Measurements from ENCODE around the gene LPO. TPM values are rescaled to one million over a fixed set of nuclear protein-coding genes. Genes with fewer than 3 reads are reported as not detected.
A peak's percentile ranks its signal among the peaks of the same experiment; 100 is the strongest.

Gene LPO
- not detected for total RNA-seq
- polyA plus RNA-seq: under 1 TPM in 1 of 3 donors, not detected in 2; 0.10 TPM
- long read RNA-seq, donor 1: 0 reads
- long read RNA-seq, donor 2: 0 reads
- long read RNA-seq, donor 3: 0 reads
- long read RNA-seq, donor 4: 0 reads
- long read RNA-seq, donor 5: 0 reads
- long read RNA-seq, donor 6: 0 reads
- long read RNA-seq, donor 7: 0 reads
- long read RNA-seq, donor 8: 0 reads
- long read RNA-seq, donor 9: 0 reads
- long read RNA-seq, donor 10: 0 reads

DNA sequence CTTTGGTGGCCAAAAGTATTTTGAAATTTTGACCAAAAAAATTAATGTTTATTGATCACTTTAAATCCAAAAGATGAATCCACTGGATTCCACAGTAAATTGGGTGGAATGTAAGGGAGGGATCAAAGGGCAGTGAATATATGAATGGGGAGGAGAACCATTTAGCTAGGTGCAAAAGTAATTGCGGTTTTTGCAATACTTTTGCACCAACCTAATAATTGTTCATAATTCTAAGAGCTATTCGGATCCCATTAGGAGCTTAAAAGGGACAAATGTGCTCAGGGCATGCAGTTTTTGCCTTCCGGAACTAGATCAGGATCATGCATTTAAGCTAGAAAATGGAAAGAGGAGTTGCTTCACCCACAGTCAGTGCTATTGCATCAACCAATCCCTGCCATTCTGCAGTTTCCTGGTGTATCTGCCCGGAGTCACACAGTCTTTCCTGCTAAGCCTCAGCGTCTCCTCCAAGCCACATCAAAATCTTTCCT, at the start of gene LPO:
Gene LPO, plus strand, starts transcription at position 438 of the 488 bp plus-strand sequence. CDS start 4,396 bp downstream, outside the sequence.
- intact Hi-C loops (cut with DNase I; ENCODE audit: low total_unique reads): no loop called here
- TF ChIP-seq POLR2A (IDR thresholded peaks at IDR 0.05): no peak
- no peak for TF ChIP-seq POLR2AphosphoS5 (IDR thresholded peaks at IDR 0.05)
- no peak for TF ChIP-seq CTCF (IDR thresholded peaks at IDR 0.05)
- no peak for TF ChIP-seq EP300 (IDR thresholded peaks at IDR 0.05)

GRCh38 chr17:58189436-58190146, 48.8 kb upstream of the LPO start:
- H3K27ac ChIP-seq: no peak overlapping the region
- intact Hi-C loops (cut with DNase I; ENCODE audit: low total_unique reads): no loop called here
- peak in 1 of 2 donors; percentile 33 for DNase-seq
- H3K4me3 ChIP-seq: no peak overlapping the region
- WGBS, 5 donors: 43 to 63% (median 59%) methylated on average over 8 to 11 of the region's 11 CpGs
- H3K36me3 ChIP-seq: no peaks in the 10 kb centered on the region
- TF ChIP-seq EP300 (IDR thresholded peaks at IDR 0.05) (no peak), CTCF (IDR thresholded peaks at IDR 0.05) (no peak), POLR2AphosphoS5 (IDR thresholded peaks at IDR 0.05) (no peak), POLR2A (IDR thresholded peaks at IDR 0.05) (no peak)
- peaks cover 0 to 76% (median 0%) of the 10 kb centered on the region in 3 donors for H3K27me3 ChIP-seq
- H3K9me3 ChIP-seq: no peaks in the 10 kb centered on the region
- H3K4me1 ChIP-seq: no peaks in the 10 kb centered on the region

More for the DNA sequence above, at the start of gene LPO:
- Histone ChIP-seq H3K36me3 (no peaks in the 10 kb centered on the region), H3K4me3 (no peak within 1 kb of the TSS), H3K4me1 (no peaks in the 10 kb centered on the region), H3K9me3 (no peaks in the 10 kb centered on the region), H3K27ac (no peak within 1 kb of the TSS), H3K27me3 (peaks cover 0 to 92% (median 25%) of the 10 kb centered on the region in 3 donors)
- WGBS, 5 donors: 70 to 82% (median 77%) methylated on average over 5 of the region's 5 CpGs
- DNase-seq: no peak

GRCh38 chr17:58191241-58191896, 47.0 kb upstream of the LPO start:
- Histone ChIP-seq H3K9me3 (no peaks in the 10 kb centered on the region), H3K27me3 (peaks cover 0 to 77% (median 0%) of the 10 kb centered on the region in 3 donors), H3K27ac (no peak overlapping the region), H3K36me3 (no peaks in the 10 kb centered on the region), H3K4me1 (no peaks in the 10 kb centered on the region), H3K4me3 (no peak overlapping the region)
- TF ChIP-seq POLR2AphosphoS5 (IDR thresholded peaks at IDR 0.05) (no peak), EP300 (IDR thresholded peaks at IDR 0.05) (no peak), POLR2A (IDR thresholded peaks at IDR 0.05) (no peak), CTCF (IDR thresholded peaks at IDR 0.05) (no peak)
- intact Hi-C loops (cut with DNase I; ENCODE audit: low total_unique reads): no loop called here
- DNase-seq: no peak
- WGBS, 5 donors: 34 to 38% (median 38%) methylated on average over 14 of the region's 14 CpGs

DNA sequence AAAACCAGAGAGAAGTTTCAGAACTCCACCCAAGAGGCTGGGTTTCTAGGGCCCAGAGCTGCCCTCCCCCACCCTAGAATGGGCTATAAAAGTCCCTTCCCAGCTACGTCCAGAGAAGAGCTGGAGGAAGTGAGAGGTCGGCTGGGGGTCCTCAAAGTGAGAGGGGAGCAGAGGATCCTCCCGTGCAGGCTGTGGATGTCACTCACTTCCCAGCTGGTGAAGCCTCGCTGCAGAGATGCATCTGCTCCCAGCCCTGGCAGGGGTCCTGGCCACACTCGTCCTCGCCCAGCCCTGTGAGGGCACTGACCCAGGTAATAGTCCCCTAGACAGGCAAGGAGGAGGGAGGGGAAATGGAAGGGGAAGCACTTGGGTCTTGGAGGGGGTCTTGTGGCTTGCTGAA, 45.8 kb upstream of the LPO start, which contains the start of gene EPX:
Gene EPX, plus strand, starts transcription at position 115 of the 400 bp plus-strand sequence. Its CDS starts 121 bp downstream, at position 236.
- intact Hi-C loops (cut with DNase I; ENCODE audit: low total_unique reads): no loop called here
- TF ChIP-seq CTCF (IDR thresholded peaks at IDR 0.05) (no peak), POLR2AphosphoS5 (IDR thresholded peaks at IDR 0.05) (no peak), POLR2A (IDR thresholded peaks at IDR 0.05) (no peak), EP300 (IDR thresholded peaks at IDR 0.05) (no peak)
- Histone ChIP-seq H3K9me3 (no peaks in the 10 kb centered on the region), H3K36me3 (no peaks in the 10 kb centered on the region), H3K4me3 (no peak within 1 kb of the TSS), H3K27ac (no peak within 1 kb of the TSS), H3K4me1 (no peaks in the 10 kb centered on the region), H3K27me3 (peaks cover 0 to 76% (median 5%) of the 10 kb centered on the region in 3 donors)
- no peak for DNase-seq
- 23 to 50% (median 34%) methylated on average over 4 to 6 of the region's 6 CpGs for WGBS, 5 donors
